ENCODE results near the gene HHLA2.
"Not testable (repeated sequence)": the region's sequence is repeated elsewhere in the genome, so short reads cannot be mapped to it uniquely, and the experiment has no call there.

Gene HHLA2

GRCh38 chr3:108343491-108343890 is 47.1 kb downstream of the HHLA2 start:
- DNase-seq: no peak

GRCh38 chr3:108345492-108346205 is 49.3 kb downstream of the HHLA2 start:
- DNase-seq: no peak

- DNase-seq: no peak
Observed at GRCh38 chr3:108346301-108347227, 50.2 kb downstream of the HHLA2 start.

- DNase-seq: no peak
Observed at GRCh38 chr3:108352176-108352575, 55.8 kb downstream of the HHLA2 start.

- no peak for DNase-seq
Observed at GRCh38 chr3:108354562-108354961, 58.2 kb downstream of the HHLA2 start.

- DNase-seq: no peak
Observed at GRCh38 chr3:108357042-108357441, 60.7 kb downstream of the HHLA2 start.

GRCh38 chr3:108359011-108359410 is 62.7 kb downstream of the HHLA2 start:
- no peak for DNase-seq

GRCh38 chr3:108376026-108376425 is 79.7 kb downstream of the HHLA2 start:
- DNase-seq: no peak

GRCh38 chr3:108377384-108377783 is 81.0 kb downstream of the HHLA2 start:
- DNase-seq: no peak

- no peak for DNase-seq
Observed at GRCh38 chr3:108378153-108378951, 82.0 kb downstream of the HHLA2 start.

DNA sequence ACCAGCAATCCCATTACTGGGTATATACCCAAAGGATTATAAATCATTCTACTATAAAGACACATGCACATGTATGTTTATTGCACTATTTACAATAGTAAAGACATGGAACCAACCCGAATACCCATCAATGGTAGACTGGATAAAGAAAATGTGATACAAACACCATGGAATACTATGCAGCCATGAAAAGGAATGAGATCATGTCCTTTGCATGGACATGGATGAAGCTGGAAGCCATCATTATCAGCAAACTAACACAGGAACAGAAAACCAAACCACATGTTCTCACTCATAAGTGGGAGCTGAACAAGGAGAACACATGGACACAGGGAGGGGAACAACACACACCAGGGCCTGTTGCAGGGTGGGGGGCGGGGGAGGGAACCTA is 82.6 kb downstream of the HHLA2 start:
- DNase-seq: not testable (repeated sequence)

GRCh38 chr3:108380128-108380795 is 83.9 kb downstream of the HHLA2 start:
- peak; percentile 0 for DNase-seq

DNA sequence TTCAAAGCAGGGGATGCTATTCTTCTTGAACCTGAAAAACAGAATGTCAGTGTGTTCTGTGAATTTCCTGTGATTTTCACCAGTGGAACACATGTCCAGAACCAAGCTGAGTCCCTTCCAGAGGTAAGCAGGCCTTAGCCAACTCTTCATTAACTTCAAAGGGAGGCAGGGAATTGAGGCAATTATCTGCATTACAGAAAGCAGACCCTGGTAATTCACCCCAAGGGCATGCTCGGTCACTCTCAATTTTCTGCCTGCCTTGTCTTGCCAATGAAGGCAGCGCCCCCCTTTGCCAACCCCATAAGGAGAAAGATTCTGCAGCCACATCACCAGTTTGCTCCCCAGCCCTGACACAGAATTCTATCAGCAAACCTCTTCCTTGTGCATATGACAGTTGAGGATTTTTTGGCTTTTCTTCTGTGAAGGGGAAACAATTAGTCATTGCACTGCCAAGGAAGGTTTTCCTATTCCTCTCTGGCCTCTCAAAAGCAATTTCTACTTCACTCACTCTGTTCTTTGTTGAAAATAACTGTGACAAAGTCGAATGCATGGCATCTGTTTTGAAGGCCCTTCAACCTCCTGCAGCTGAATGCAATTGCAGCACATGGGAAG is 85.3 kb downstream of the HHLA2 start:
- no peak for DNase-seq

DNA sequence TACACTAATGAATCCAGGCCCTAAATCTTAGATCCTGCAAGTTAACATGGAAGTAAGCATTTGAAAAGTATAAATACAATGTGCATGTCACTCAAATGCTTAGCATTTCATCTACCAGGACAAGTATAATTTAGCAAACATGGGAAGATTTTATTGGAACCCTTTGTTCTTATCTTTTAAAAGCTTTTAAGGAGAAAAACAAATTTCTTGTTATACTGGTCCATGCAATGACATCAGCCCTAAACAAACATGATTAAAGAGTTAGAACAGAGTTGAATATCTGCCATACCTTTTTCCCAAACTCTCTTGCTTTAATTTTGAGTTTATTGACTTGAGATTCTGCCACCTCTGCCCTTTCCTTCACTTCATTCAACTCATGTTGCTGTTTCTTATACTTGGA is 87.0 kb downstream of the HHLA2 start:
- DNase-seq: no peak

DNA sequence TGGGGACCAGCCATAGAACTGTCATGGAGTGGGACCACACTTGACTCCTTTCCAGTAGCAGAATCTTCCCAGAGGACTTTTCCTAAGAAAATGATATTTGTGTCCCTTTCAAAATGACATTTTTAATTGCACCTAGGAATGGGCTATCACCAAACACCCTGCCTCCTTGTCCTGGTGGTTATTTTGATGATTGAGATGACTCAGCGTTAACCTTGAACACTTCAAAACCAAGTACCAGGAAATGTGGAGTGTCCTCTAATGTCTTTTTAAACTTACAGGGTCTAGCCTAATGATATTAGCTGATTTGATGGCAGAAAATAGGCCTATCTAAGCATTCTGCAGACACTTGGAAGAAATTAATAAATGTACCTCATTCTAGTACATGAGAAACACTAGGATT is 90.7 kb downstream of the HHLA2 start:
- peak; percentile 7 for DNase-seq

GRCh38 chr3:108388136-108389132 is 92.1 kb downstream of the HHLA2 start:
- peak; percentile 24 for DNase-seq

GRCh38 chr3:108389372-108389771 is 93.0 kb downstream of the HHLA2 start:
- DNase-seq: peak; percentile 18

GRCh38 chr3:108391917-108392593 is 95.7 kb downstream of the HHLA2 start:
- DNase-seq: no peak

- DNase-seq: no peak
Observed at GRCh38 chr3:108393128-108393900, 97.0 kb downstream of the HHLA2 start.

DNA sequence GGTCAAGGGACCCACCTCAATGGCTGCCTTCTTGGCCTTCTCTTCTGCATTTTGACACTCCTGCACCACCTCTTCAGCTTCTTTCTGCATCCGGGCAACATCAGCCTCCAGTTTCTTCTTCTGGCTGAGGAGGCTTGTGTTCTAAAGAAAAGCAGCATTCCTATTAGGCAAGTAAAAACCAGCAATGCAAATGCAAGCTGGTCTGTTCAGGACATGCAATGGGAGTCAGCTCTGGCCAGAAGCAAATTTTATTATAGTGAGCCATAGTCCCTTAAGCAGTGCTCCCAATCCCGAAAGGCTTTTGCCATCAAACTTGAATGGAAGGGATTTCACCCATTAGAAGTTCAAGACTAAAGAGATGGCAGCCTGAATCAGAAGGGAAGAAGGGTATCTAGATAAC is 97.7 kb downstream of the HHLA2 start:
- no peak for DNase-seq

All from NCI-H510A treated with DMSO at 0.1 percent for 48 hours (cell line).